Sigmoid colon (tissue), 4 donors: ENCODE measurements around the gene CEP83.

Experiments used
- POLR2A ChIP-seq, 2 donors: fragments of 450-650 bp; IDR thresholded peaks; one replicate each; pipeline ENCODE4 v1.6.1; 2016; ENCODE audit warnings: antibody characterized with exemption in 2 of 2, mild to moderate bottlenecking in 2 of 2, moderate library complexity in 2 of 2
- POLR2AphosphoS5 ChIP-seq, 4 donors: sonication (generic); formaldehyde crosslinking; IDR thresholded peaks; one replicate each; pipeline ENCODE4 v1.6.1; 2017; ENCODE audit warnings: antibody characterized with exemption in 4 of 4
- TF ChIP-seq, protein P1 (sequence below), 4 experiments: fragments of 450-650 bp in 3 of 4; fragments of 200-600 bp in 1 of 4; IDR thresholded peaks; one replicate each; pipeline ENCODE4 v1.5.1; 2016 to 2019; ENCODE audit warnings: antibody characterized with exemption in 4 of 4, mild to moderate bottlenecking in 3 of 4, moderate library complexity in 2 of 4

DNA sequence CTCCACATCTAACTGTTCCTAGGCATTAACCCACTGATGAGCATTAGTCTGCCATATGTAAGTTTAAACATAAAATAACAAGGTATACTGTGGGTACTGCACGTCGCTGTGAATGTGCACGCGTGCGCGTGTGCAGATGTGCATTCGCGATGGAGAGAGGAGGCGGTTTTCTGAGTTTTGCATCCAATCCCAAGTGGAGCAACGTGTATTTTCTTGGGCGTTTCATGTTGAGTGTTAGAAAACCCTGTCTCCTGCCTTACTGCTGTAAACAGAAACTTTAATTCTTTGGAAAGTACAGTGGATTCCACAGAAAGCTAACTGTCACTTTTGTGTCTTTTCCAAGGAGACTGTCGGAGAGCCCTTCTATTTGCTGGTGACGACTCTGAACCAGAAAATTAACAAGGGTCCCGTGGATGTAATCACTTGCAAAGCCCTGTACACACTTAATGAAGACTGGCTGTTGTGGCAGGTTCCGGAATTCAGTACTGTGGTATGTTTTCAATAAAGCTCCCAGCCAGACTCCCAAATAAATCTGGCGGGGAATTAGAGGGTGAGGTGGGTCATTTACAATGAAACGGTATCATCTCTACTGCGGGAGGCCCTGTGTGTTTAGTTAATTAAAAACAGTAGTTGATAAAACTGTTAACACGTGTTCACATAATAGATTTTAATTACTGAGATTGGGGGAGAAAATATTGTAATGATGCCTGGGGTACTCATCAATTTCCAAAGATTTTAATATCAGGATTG lies 194.8 kb downstream of the CEP83 start:
- TF ChIP-seq, protein P1, sequence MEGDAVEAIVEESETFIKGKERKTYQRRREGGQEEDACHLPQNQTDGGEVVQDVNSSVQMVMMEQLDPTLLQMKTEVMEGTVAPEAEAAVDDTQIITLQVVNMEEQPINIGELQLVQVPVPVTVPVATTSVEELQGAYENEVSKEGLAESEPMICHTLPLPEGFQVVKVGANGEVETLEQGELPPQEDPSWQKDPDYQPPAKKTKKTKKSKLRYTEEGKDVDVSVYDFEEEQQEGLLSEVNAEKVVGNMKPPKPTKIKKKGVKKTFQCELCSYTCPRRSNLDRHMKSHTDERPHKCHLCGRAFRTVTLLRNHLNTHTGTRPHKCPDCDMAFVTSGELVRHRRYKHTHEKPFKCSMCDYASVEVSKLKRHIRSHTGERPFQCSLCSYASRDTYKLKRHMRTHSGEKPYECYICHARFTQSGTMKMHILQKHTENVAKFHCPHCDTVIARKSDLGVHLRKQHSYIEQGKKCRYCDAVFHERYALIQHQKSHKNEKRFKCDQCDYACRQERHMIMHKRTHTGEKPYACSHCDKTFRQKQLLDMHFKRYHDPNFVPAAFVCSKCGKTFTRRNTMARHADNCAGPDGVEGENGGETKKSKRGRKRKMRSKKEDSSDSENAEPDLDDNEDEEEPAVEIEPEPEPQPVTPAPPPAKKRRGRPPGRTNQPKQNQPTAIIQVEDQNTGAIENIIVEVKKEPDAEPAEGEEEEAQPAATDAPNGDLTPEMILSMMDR (IDR thresholded peaks at IDR 0.05): no peak
- TF ChIP-seq POLR2A (IDR thresholded peaks at IDR 0.05) (no peak), POLR2AphosphoS5 (IDR thresholded peaks at IDR 0.05) (no peak)
